Measurements from ENCODE around the gene NPPB. TPM values are rescaled to one million over a fixed set of nuclear protein-coding genes. Genes with fewer than 3 reads are reported as not detected.

Gene NPPB
- total RNA-seq, 1 experiment from 2014 or later = 0.35 TPM

DNA sequence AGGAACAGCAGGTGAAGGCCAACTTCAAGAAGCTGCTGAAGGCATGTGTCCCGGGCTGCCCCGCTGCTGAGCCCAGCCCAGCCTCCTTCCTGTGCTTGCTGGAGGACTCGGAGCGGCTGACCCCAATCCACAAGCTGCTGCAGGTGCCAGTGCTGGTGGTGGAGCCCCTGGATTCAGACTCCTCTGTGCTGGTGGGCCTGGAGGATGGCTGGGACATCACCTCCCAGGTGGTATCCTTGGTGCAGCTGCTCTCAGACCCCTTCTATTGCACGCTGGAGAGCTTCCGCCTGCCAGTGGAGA is 20.1 kb upstream of the NPPB start:
- H2BK5ac ChIP-seq (ENCODE audit: insufficient read length, low read length) = no peak overlapping the region
- no peak overlapping the region for H4K8ac ChIP-seq (replicated peaks; ENCODE audit: insufficient read length, low read depth, low read length)
- H3K56ac ChIP-seq (ENCODE audit: insufficient read length, low read depth, low read length) = no peak overlapping the region
- no peak overlapping the region for H3K4ac ChIP-seq (ENCODE audit: low read depth, low read length)
- H2BK12ac ChIP-seq (ENCODE audit: insufficient read length, low read depth, low read length) = no peak overlapping the region
- H3K9ac ChIP-seq (ENCODE audit: extremely low read depth, insufficient read length, low read length) = no peak overlapping the region
- no peaks in the 10 kb centered on the region for H3K79me2 ChIP-seq (ENCODE audit: insufficient read depth, low read length)
- no peaks in the 10 kb centered on the region for H3K79me1 ChIP-seq (ENCODE audit: insufficient read depth, low read depth, low read length, poor library complexity, severe bottlenecking)
- TF ChIP-seq, protein P1, sequence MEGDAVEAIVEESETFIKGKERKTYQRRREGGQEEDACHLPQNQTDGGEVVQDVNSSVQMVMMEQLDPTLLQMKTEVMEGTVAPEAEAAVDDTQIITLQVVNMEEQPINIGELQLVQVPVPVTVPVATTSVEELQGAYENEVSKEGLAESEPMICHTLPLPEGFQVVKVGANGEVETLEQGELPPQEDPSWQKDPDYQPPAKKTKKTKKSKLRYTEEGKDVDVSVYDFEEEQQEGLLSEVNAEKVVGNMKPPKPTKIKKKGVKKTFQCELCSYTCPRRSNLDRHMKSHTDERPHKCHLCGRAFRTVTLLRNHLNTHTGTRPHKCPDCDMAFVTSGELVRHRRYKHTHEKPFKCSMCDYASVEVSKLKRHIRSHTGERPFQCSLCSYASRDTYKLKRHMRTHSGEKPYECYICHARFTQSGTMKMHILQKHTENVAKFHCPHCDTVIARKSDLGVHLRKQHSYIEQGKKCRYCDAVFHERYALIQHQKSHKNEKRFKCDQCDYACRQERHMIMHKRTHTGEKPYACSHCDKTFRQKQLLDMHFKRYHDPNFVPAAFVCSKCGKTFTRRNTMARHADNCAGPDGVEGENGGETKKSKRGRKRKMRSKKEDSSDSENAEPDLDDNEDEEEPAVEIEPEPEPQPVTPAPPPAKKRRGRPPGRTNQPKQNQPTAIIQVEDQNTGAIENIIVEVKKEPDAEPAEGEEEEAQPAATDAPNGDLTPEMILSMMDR (conservative IDR thresholded peaks at IDR 0.05) = no peak
- Mint-ChIP-seq H3K9me3 (peaks cover 0 to 5% of the 10 kb centered on the region in 2 experiments; a peak in 4 of 5 replicates), H3K27me3 (ENCODE audit: low read depth) (no peaks in the 10 kb centered on the region; the same call in none of the 2 replicates), H3K36me3 (ENCODE audit: insufficient read depth in 1 of 3, low read depth in 3 of 3) (0 out of 7 replicates have a peak, but pooled peaks cover 0 to 7% (median 0%) of the 10 kb centered on the region in 3 experiments), H3K4me1 (peaks cover 10% of the 10 kb centered on the region in 2 experiments), H3K27ac (no peak overlapping the region), H3K4me3 (no peak overlapping the region)
- no peak overlapping the region for H2AK5ac ChIP-seq (ENCODE audit: insufficient read length, low read length)
- H3K4me1 ChIP-seq (ENCODE audit: insufficient read depth, low read length) = peaks cover 2% of the 10 kb centered on the region; the same call in 1 of the 2 replicates
- H2AFZ ChIP-seq (ENCODE audit: low read length) = no peak overlapping the region
- no peaks in the 10 kb centered on the region for H3K27me3 ChIP-seq (ENCODE audit: insufficient read depth, low read length)
- no CpG with 5 or more reads among the region's 6 CpGs for WGBS (ENCODE audit: extremely low coverage, insufficient read length, low lambda C conversion rate)
- no peak overlapping the region for H2BK20ac ChIP-seq (ENCODE audit: low read depth, low read length, poor library complexity, severe bottlenecking)
- no peak overlapping the region for H4K5ac ChIP-seq (ENCODE audit: insufficient read length, low read depth, low read length)
- no peak overlapping the region for H3T11ph ChIP-seq (ENCODE audit: low read length)
- no peaks in the 10 kb centered on the region for H3K23me2 ChIP-seq (ENCODE audit: insufficient read length, low read depth, low read length, poor library complexity, severe bottlenecking)
- H4K20me1 ChIP-seq (ENCODE audit: control insufficient read depth, insufficient read depth, insufficient read length) = no peaks in the 10 kb centered on the region
- H3K27ac ChIP-seq (ENCODE audit: insufficient read length, low read depth, low read length) = no peak overlapping the region
- no peak overlapping the region for H3K23ac ChIP-seq (ENCODE audit: insufficient read length, low read depth, low read length)
- H2BK15ac ChIP-seq (ENCODE audit: low read depth, low read length) = no peak overlapping the region
- no peak overlapping the region for H3K14ac ChIP-seq (ENCODE audit: insufficient read depth, low read length)
- no peak for DNase-seq
- no peak overlapping the region for H2BK120ac ChIP-seq (ENCODE audit: low read depth, low read length, poor library complexity, severe bottlenecking)
- no peaks in the 10 kb centered on the region for H3K9me3 ChIP-seq (ENCODE audit: control insufficient read depth, low read depth, low read length)
- H4K91ac ChIP-seq (ENCODE audit: insufficient read length, low read depth, low read length) = no peak overlapping the region
- H3K18ac ChIP-seq (ENCODE audit: insufficient read length, low read depth, low read length) = no peak overlapping the region
- no peak overlapping the region for H3K4me2 ChIP-seq (ENCODE audit: insufficient read depth, insufficient read length, low read length)
